GM21526 (cell line): ENCODE results near the gene ENPP5.
"Not testable (repeated sequence)": the region's sequence is repeated elsewhere in the genome, so short reads cannot be mapped to it uniquely, and the experiment has no call there.

Source experiments
- ATAC-seq: cut with Tn5 transposase; IDR thresholded peaks from one replicate; pipeline ENCODE4 v1.9.1; 2021; ENCODE audit warnings: moderate library complexity; ENCODE audit not compliant: unreplicated experiment, low FRiP score

The ENPP5 gene

GRCh38 chr6:46175976-46176375 is 5.2 kb upstream of the ENPP5 start:
- peak; percentile 54 for ATAC-seq

- ATAC-seq = peak; percentile 80
These were observed 4.7 kb upstream of the ENPP5 start for GRCh38 chr6:46175446-46175845.

- no peak for ATAC-seq
These were observed 4.1 kb upstream of the ENPP5 start for GRCh38 chr6:46174904-46175303.

GRCh38 chr6:46172176-46172575 is 1.4 kb upstream of the ENPP5 start:
- no peak for ATAC-seq

GRCh38 chr6:46160102-46160501 is 10.7 kb downstream of the ENPP5 start:
- ATAC-seq = no peak

GRCh38 chr6:46159229-46159628 is 11.6 kb downstream of the ENPP5 start:
- ATAC-seq = no peak

GRCh38 chr6:46156701-46157100 is 14.1 kb downstream of the ENPP5 start:
- ATAC-seq = no peak

- ATAC-seq = not testable (repeated sequence)
These were observed 21.7 kb downstream of the ENPP5 start for GRCh38 chr6:46149066-46149465.

GRCh38 chr6:46144270-46144669 is 26.5 kb downstream of the ENPP5 start:
- ATAC-seq = no peak

GRCh38 chr6:46138281-46138680 is 32.5 kb downstream of the ENPP5 start:
- ATAC-seq = peak; percentile 64

GRCh38 chr6:46137387-46137786 is 33.4 kb downstream of the ENPP5 start:
- ATAC-seq = no peak

GRCh38 chr6:46136831-46137230 is 33.9 kb downstream of the ENPP5 start:
- ATAC-seq = no peak

- no peak for ATAC-seq
These were observed 35.6 kb downstream of the ENPP5 start for GRCh38 chr6:46135176-46135575.

- no peak for ATAC-seq
These were observed 36.6 kb downstream of the ENPP5 start for GRCh38 chr6:46134216-46134615.

- ATAC-seq = not testable (repeated sequence)
These were observed 39.5 kb downstream of the ENPP5 start for GRCh38 chr6:46131291-46131690.

- ATAC-seq = no peak
These were observed 40.1 kb downstream of the ENPP5 start for GRCh38 chr6:46130666-46131065.

- peak; percentile 97 for ATAC-seq
These were observed 40.9 kb downstream of the ENPP5 start, which contains the start of gene ENPP4 for GRCh38 chr6:46129629-46130511. ENPP4 (plus strand) TSS chr6:46129989; CDS start chr6:46139584, 9,595 bp downstream.

- peak; percentile 11 for ATAC-seq
These were observed 41.5 kb downstream of the ENPP5 start for GRCh38 chr6:46129291-46129628.

GRCh38 chr6:46128476-46128875 is 42.3 kb downstream of the ENPP5 start:
- peak; percentile 51 for ATAC-seq

GRCh38 chr6:46119679-46120078 is 51.1 kb downstream of the ENPP5 start:
- not testable (repeated sequence) for ATAC-seq

- no peak for ATAC-seq
These were observed 51.9 kb downstream of the ENPP5 start for GRCh38 chr6:46118836-46119235.

- no peak for ATAC-seq
These were observed 52.6 kb downstream of the ENPP5 start for GRCh38 chr6:46118157-46118556.
